ENCODE results near the gene KCNIP4. TPM values are rescaled to one million over a fixed set of nuclear protein-coding genes. Genes with fewer than 3 reads are reported as not detected.

Gene KCNIP4
- total RNA-seq, 2 experiments from 2014 or later: not detected

DNA sequence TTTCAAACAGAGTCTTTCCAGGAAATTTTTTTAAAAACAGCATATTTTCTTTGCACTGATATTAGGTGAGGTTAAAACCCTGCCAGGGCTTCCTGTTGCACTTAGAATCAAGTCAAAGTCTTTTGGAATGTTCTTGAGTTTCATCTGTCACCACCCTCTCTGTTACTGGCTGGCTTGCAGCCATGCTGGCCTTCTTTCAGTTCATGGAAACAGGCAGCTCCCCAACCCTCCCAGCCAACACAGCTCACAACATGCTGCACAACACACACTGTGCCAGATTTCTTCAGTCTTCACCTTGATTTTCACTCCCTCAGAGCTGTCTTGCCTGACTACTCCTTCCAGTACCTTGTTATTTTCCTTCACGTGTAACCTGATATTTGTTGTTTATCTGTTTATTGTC lies 129.5 kb downstream of the KCNIP4 start:
- Mint-ChIP-seq H3K4me1 (ENCODE audit: low read depth) (no peaks in the 10 kb centered on the region), H3K9me3 (peaks cover 34% of the 10 kb centered on the region), H3K27me3 (no peaks in the 10 kb centered on the region), H3K36me3 (no peaks in the 10 kb centered on the region), H3K27ac (no peak overlapping the region), H3K4me3 (no peak overlapping the region)
- intact Hi-C loops (cut with micrococcal nuclease): no loop called here
- POLR2A ChIA-PET: no interaction called here
- CTCF ChIA-PET: no interaction called here
- no peak for DNase-seq

DNA sequence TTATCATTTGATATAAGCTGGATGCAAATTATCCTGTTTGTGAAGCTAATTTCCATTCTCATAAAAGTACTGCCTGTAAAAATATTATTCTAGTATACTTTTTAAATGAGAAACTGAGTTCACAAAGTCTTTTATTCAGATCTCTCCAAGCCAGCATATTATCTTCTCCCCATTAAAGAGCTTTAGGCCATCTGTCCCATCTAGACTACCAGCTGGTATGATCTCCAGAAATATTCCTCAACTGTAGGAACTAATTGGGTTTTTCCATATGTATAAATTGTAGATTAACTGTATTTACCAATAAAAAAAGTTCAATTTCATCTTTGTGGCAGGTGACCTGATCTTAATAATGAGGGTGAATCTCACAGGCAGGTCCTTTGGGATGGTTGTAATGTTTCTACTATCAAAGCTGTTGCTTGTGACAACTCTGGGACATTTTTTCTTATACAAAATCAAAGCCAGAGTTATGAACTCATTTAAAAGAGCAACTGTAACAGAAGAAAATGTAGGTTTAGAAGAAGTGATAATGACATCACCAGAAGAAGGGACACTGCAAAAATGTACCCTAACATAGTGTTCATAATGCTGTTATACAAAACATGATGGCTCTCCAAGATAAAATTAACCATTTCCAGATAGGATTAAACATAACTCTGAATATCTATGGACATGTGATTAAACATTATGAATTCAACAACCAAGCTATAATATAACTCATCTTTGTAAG lies 132.8 kb downstream of the KCNIP4 start:
- intact Hi-C loops (cut with micrococcal nuclease): no loop called here
- Mint-ChIP-seq H3K9me3 (peaks cover 36% of the 10 kb centered on the region), H3K27me3 (no peaks in the 10 kb centered on the region), H3K36me3 (no peaks in the 10 kb centered on the region), H3K4me3 (no peak overlapping the region), H3K4me1 (ENCODE audit: low read depth) (no peaks in the 10 kb centered on the region), H3K27ac (no peak overlapping the region)
- DNase-seq: no peak
- ChIA-PET CTCF (interaction anchor here (1.5 kb wide), 1 partner anchor 26 kb away, joined by 4 read pairs; no protein-coding TSS in a partner anchor), POLR2A (no interaction called here)

DNA sequence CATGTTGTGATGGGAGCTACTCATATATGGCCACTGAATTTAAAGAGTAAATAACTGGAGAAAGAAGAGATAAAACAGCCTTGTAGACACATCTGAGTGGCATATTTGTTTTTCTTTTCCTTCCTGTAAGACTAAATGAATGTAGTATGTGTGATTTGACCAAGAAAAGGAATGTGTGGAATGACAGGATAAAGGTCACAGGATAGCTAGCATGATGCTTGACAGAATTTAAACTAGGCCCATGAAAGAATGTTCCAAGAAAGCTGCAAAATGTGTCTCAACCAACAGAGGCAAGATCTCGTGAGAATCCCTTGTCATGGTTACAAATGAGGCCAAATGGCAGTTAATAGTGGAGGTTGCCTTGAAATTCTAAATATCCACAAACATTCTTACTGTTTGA lies 137.0 kb downstream of the KCNIP4 start:
- Mint-ChIP-seq H3K27me3 (no peaks in the 10 kb centered on the region), H3K9me3 (peaks cover 11% of the 10 kb centered on the region), H3K4me3 (no peak overlapping the region), H3K27ac (no peak overlapping the region), H3K36me3 (no peaks in the 10 kb centered on the region), H3K4me1 (ENCODE audit: low read depth) (no peaks in the 10 kb centered on the region)
- intact Hi-C loops (cut with micrococcal nuclease): no loop called here
- CTCF ChIA-PET: interaction anchor here (0.6 kb wide), 1 partner anchor 116 kb away, joined by 3 read pairs; no protein-coding TSS in a partner anchor
- no peak for DNase-seq
- POLR2A ChIA-PET: no interaction called here

DNA sequence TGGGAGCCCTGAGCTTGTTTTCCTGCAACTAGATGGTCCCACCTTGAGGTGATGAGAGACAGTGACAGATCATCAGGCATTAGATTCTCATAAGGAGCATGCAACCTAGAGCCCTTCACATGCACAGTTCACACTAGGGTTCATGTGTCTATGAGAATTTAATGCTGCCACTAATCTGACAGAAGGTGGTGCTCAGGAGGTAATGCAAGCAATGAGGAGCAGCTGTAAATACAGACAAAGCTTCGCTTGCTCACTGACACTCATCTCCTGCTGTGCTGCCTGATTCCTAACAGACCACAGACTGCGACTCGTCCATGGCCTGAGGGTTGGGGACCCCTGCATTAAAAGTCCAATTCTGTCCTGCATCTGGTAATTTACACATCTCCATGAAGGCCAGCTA lies 141.6 kb downstream of the KCNIP4 start:
- intact Hi-C loops (cut with micrococcal nuclease): no loop called here
- no peak for DNase-seq
- ChIA-PET POLR2A (no interaction called here), CTCF (no interaction called here)
- Mint-ChIP-seq H3K4me1 (ENCODE audit: low read depth) (no peaks in the 10 kb centered on the region), H3K36me3 (no peaks in the 10 kb centered on the region), H3K27me3 (no peaks in the 10 kb centered on the region), H3K9me3 (no peaks in the 10 kb centered on the region), H3K4me3 (no peak overlapping the region), H3K27ac (no peak overlapping the region)

DNA sequence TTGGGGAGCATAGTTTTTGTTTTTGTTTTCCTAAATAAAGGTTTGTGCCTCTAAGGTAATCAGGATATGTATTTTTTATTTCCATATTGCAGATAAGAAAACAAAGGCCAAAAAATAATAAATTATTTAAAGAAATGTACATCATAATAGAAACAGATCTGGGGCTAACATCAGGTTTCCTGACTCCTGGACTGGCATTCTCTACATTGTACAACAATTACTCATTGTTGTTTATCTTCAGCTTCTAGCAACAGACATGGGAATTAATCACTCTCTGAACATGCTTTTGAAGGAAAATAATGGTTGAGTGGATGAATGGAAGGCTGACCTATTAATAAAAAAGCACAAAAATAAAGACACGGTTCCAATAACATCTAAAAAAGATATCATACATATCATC lies 146.2 kb downstream of the KCNIP4 start:
- Mint-ChIP-seq H3K27ac (no peak overlapping the region), H3K4me3 (no peak overlapping the region), H3K4me1 (ENCODE audit: low read depth) (no peaks in the 10 kb centered on the region), H3K36me3 (no peaks in the 10 kb centered on the region), H3K9me3 (peaks cover 2% of the 10 kb centered on the region), H3K27me3 (no peaks in the 10 kb centered on the region)
- POLR2A ChIA-PET: no interaction called here
- intact Hi-C loops (cut with micrococcal nuclease): no loop called here
- no peak for DNase-seq
- CTCF ChIA-PET: no interaction called here

DNA sequence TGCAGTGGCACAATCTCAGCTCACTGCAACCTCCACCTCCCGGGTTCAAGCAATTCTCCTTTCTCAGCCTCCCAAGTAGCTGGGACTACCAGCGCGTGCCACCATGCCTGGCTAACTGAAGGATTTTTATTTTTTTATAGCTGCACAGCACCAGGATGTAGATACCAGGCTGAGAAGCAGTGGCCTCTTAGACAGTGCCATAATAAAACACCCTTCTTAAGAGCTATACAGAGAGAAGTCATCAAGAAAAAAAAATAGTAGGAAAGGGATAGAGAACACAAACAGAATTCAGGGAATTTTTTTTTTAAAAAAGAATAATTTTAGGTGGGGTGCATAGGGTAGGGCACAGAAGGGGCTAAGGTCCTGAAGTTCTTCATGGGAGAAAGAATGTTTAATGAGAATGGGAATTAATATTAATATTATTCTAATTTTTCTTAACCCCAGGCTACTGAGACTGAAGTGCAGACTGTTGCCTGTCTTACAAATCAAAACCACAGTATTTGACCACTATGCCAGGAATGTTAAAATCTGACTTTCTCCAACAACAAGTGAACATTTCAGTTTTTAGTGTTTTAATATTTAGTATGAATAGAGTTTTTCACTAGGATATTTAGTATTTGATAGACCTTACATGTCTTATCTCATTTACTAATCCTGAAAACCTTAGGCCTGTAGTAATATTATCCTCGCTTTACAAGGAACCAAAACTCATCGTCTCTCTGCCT lies 146.7 kb downstream of the KCNIP4 start:
- H3K27me3 Mint-ChIP-seq: no peaks in the 10 kb centered on the region
- H3K4me1 Mint-ChIP-seq (ENCODE audit: low read depth): no peaks in the 10 kb centered on the region
- CTCF ChIA-PET: interaction anchor here (0.6 kb wide), 1 partner anchor 405 kb away, joined by 3 read pairs; no protein-coding TSS in a partner anchor
- no peak for DNase-seq
- intact Hi-C loops (cut with micrococcal nuclease): no loop called here
- POLR2A ChIA-PET: no interaction called here
- no peaks in the 10 kb centered on the region for H3K36me3 Mint-ChIP-seq
- no peak overlapping the region for H3K4me3 Mint-ChIP-seq
- no peak overlapping the region for H3K27ac Mint-ChIP-seq
- peaks cover 2% of the 10 kb centered on the region for H3K9me3 Mint-ChIP-seq

DNA sequence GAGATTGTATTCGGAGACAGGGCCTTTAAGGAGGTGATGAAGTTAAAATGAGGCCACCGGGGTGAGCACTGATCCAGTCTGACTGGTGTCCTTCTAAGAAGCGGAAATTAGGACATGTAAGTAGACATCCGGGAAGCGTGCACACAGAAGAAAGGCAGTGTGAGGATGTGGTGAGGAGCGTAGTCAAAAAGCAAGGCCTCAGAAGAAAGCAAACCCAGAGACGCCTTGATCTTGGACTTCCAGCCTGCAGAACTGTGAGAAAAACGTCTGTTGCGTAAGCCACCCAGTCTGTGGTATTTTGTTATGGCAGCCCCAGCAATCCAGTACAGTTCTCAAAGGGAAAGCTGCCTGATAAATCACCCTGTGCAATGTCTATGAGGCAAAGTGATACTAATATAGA lies 153.5 kb downstream of the KCNIP4 start:
- H3K4me1 Mint-ChIP-seq (ENCODE audit: low read depth): no peaks in the 10 kb centered on the region
- no peaks in the 10 kb centered on the region for H3K27me3 Mint-ChIP-seq
- ChIA-PET CTCF (no interaction called here), POLR2A (no interaction called here)
- no peaks in the 10 kb centered on the region for H3K9me3 Mint-ChIP-seq
- H3K27ac Mint-ChIP-seq: no peak overlapping the region
- intact Hi-C loops (cut with micrococcal nuclease): no loop called here
- H3K4me3 Mint-ChIP-seq: no peak overlapping the region
- H3K36me3 Mint-ChIP-seq: no peaks in the 10 kb centered on the region
- DNase-seq: no peak

DNA sequence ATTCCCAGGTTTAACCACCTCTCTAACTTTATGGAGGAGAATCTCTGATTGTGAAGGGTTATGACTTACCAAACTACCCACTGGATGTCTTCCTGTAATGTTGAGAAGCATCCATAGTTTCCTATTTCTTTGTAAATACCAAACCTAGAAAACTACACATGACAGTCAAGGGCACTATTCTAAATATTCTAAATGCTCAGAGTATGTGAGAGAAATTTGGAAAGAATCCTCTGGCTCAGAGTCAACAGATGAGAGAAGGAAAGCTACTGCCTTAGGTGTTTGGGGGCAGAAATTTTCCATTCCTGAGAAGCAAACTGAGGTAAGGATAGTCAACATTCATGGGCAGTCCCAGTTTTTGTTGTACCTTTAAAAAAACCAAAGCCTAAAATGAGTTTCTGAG lies 155.8 kb downstream of the KCNIP4 start:
- ChIA-PET POLR2A (no interaction called here), CTCF (no interaction called here)
- no peak for DNase-seq
- H3K36me3 Mint-ChIP-seq: no peaks in the 10 kb centered on the region
- H3K4me1 Mint-ChIP-seq (ENCODE audit: low read depth): no peaks in the 10 kb centered on the region
- H3K4me3 Mint-ChIP-seq: no peak overlapping the region
- intact Hi-C loops (cut with micrococcal nuclease): no loop called here
- no peaks in the 10 kb centered on the region for H3K9me3 Mint-ChIP-seq
- no peaks in the 10 kb centered on the region for H3K27me3 Mint-ChIP-seq
- H3K27ac Mint-ChIP-seq: no peak overlapping the region

DNA sequence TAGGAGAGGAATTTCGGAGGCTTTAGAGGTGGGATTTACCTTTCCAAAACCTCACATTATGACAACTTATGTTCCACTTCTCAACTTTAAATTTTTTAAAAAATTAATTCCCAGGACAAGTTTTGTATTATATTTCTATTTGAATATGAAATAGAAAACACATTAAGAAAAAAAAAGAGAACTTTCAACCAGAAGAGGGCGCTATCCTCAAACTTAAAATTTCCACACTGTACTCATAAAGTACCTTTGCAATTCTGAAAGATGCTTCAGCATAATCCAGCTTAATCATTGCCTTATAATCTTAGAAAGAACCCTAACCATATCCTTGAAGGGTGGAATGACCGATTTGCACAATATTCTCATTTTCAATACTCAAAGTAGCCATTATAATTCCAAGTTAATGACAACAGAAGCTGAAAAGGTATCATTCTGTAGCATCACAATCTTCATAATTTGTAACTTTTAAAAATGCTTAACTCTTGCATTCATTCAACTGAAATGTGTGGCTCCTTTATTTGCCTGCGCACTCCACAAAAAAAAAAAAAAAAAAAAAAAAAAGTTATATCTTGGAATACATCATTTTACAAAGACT lies 158.0 kb downstream of the KCNIP4 start:
- ChIA-PET POLR2A (no interaction called here), CTCF (interaction anchor here (0.6 to 4.1 kb wide), 6 partner anchors 8 to 600 kb away, joined by 3 to 61 read pairs (median 4); no protein-coding TSS in a partner anchor)
- no peaks in the 10 kb centered on the region for H3K36me3 Mint-ChIP-seq

DNA sequence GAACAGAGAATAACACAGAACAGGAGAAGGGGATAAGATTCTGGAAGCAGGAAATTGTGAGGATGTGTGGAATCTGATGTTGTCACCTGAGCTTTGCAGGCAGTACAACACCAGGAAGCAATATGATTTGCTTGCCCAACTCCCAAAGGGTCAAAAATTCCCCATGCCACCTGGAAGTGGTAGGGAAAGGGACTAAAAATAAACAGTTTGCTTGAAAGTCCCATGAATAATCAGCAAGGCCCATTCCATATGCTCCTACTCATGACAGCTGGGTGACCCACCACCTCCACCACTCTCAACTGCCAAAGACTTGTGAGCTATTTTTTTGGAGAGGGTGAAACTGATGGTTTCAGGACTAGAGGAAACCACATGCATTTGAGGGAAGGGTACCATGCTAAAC lies 168.4 kb downstream of the KCNIP4 start:
- intact Hi-C loops (cut with micrococcal nuclease): no loop called here
- ChIA-PET CTCF (no interaction called here), POLR2A (no interaction called here)

More for the DNA sequence above, 158.0 kb downstream of the KCNIP4 start:
- intact Hi-C loops (cut with micrococcal nuclease): no loop called here
- no peak overlapping the region for H3K27ac Mint-ChIP-seq
- no peak overlapping the region for H3K4me3 Mint-ChIP-seq
- H3K27me3 Mint-ChIP-seq: no peaks in the 10 kb centered on the region
- DNase-seq: no peak
- H3K9me3 Mint-ChIP-seq: no peaks in the 10 kb centered on the region
- no peaks in the 10 kb centered on the region for H3K4me1 Mint-ChIP-seq (ENCODE audit: low read depth)

DNA sequence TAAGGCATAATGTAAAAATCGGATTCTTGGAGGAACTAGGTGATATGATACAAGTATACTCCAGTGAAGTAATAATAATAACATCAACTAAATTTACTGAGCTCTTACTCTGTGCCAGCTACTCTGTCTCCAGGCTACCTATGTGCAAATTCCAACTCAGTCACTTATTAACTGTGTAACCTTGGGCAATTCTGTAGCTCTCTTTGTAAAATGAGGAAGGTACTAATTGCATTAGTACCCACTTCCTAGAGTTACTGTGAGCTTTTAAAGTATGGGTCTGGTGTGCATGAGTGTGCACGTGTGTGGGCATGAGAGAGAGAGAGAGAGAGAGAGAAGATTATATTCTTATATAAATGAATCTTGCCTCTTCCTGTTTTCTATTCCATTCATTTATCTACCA lies 169.9 kb downstream of the KCNIP4 start:
- H3K4me3 Mint-ChIP-seq: no peak overlapping the region
- CTCF ChIA-PET: no interaction called here
- H3K9me3 Mint-ChIP-seq: no peaks in the 10 kb centered on the region
- H3K4me1 Mint-ChIP-seq (ENCODE audit: low read depth): no peaks in the 10 kb centered on the region
- no peaks in the 10 kb centered on the region for H3K27me3 Mint-ChIP-seq
- intact Hi-C loops (cut with micrococcal nuclease): no loop called here
- no peak for DNase-seq
- H3K36me3 Mint-ChIP-seq: no peaks in the 10 kb centered on the region
- POLR2A ChIA-PET: no interaction called here
- H3K27ac Mint-ChIP-seq: no peak overlapping the region

More for the DNA sequence above, 168.4 kb downstream of the KCNIP4 start:
- DNase-seq: no peak
- no peak overlapping the region for H3K27ac Mint-ChIP-seq
- H3K27me3 Mint-ChIP-seq: no peaks in the 10 kb centered on the region
- no peaks in the 10 kb centered on the region for H3K9me3 Mint-ChIP-seq
- H3K4me1 Mint-ChIP-seq (ENCODE audit: low read depth): no peaks in the 10 kb centered on the region
- H3K36me3 Mint-ChIP-seq: no peaks in the 10 kb centered on the region
- no peak overlapping the region for H3K4me3 Mint-ChIP-seq

DNA sequence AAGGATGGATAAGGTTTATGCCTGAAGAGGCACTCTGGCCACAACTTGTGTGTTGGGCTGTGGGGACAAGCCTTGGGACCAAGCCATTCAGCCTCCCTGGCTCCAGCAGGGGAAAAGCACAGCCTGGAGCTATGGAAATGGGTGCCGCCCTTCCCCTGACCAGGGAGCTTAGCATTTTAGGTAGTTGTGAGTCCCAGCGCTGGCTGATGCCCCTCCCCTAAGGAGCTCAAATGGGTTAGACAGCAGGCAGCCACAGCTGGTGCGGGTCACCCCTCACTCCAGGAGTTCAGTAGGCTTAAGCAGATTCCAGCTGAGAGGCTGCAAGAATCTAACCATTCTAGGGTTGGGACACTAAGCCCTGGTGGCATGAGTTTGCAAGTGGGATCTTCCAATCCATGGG lies 172.9 kb downstream of the KCNIP4 start:
- H3K9me3 Mint-ChIP-seq: no peaks in the 10 kb centered on the region
- intact Hi-C loops (cut with micrococcal nuclease): no loop called here
- no peak overlapping the region for H3K27ac Mint-ChIP-seq
- no peak overlapping the region for H3K4me3 Mint-ChIP-seq
- POLR2A ChIA-PET: no interaction called here
- H3K4me1 Mint-ChIP-seq (ENCODE audit: low read depth): no peaks in the 10 kb centered on the region
- H3K36me3 Mint-ChIP-seq: no peaks in the 10 kb centered on the region
- DNase-seq: no peak
- H3K27me3 Mint-ChIP-seq: no peaks in the 10 kb centered on the region
- CTCF ChIA-PET: no interaction called here

All from activated CD4-positive, alpha-beta memory T cell treated with anti-CD3 and anti-CD28 coated beads for 36 hours (primary cell).